ENCODE measurements around the gene GPR85.

GRCh38 chr7:113071465-113071864, 15.2 kb downstream of the GPR85 start:
- no peak for TF ChIP-seq CTCF (IDR thresholded peaks at IDR 0.05)
- no peak for TF ChIP-seq EP300 (IDR thresholded peaks at IDR 0.05; ENCODE audit: low read depth)
- TF ChIP-seq POLR2AphosphoS5 (IDR thresholded peaks at IDR 0.05): no peak

Data from transverse colon (tissue), 4 donors.